ENCODE data around the gene ITGB1BP1. TPM values are rescaled to one million over a fixed set of nuclear protein-coding genes. Genes with fewer than 3 reads are reported as not detected.
A peak's percentile ranks its signal among the peaks of the same experiment; 100 is the strongest.

Gene ITGB1BP1
- total RNA-seq, 4 donors from 2014 or later, result 65.9 to 97.3 (median 89.0) TPM

GRCh38 chr2:9379391-9379755 lies 44.0 kb downstream of the ITGB1BP1 start:
- peak overlapping the region in 3 of 4 donors; percentile 51 to 94 (median 92) for H3K27ac ChIP-seq
- H3K36me3 ChIP-seq, result peaks cover 0 to 46% (median 0%) of the 10 kb centered on the region in 3 donors
- peaks cover 0 to 53% (median 15%) of the 10 kb centered on the region in 4 donors for H3K4me1 ChIP-seq
- H3K4me3 ChIP-seq, result no peak overlapping the region
- no peak for DNase-seq (ENCODE audit: low spot score in 2 of 2)
- no peaks in the 10 kb centered on the region for H3K9me3 ChIP-seq
- 95 to 98% methylated on average over 5 of the region's 5 CpGs for WGBS, 2 donors
- H3K27me3 ChIP-seq, result no peaks in the 10 kb centered on the region
- TF ChIP-seq EP300 (IDR thresholded peaks at IDR 0.05) (no peak), POLR2A (IDR thresholded peaks at IDR 0.05) (no peak), CTCF (IDR thresholded peaks at IDR 0.05) (no peak)

GRCh38 chr2:9378433-9379390 lies 44.6 kb downstream of the ITGB1BP1 start:
- peaks cover 0 to 53% (median 0%) of the 10 kb centered on the region in 3 donors for H3K36me3 ChIP-seq
- no peaks in the 10 kb centered on the region for H3K27me3 ChIP-seq
- no peak overlapping the region for H3K4me3 ChIP-seq
- TF ChIP-seq CTCF (IDR thresholded peaks at IDR 0.05) (no peak), EP300 (IDR thresholded peaks at IDR 0.05) (peak in 1 of 2 donors; percentile 40)
- peaks cover 0 to 53% (median 15%) of the 10 kb centered on the region in 4 donors for H3K4me1 ChIP-seq
- no peaks in the 10 kb centered on the region for H3K9me3 ChIP-seq
- WGBS, 2 donors, result 74 to 78% methylated on average over 25 to 29 of the region's 30 CpGs
- DNase-seq (ENCODE audit: low spot score in 2 of 2), result peak; percentile 65 to 76
- peak overlapping the region in 3 of 4 donors; percentile 51 to 94 (median 92) for H3K27ac ChIP-seq

- peak overlapping the region in 3 of 4 donors; percentile 48 to 94 (median 92) for H3K27ac ChIP-seq
- H3K4me1 ChIP-seq, result peaks cover 0 to 52% (median 15%) of the 10 kb centered on the region in 4 donors
- no peak for DNase-seq (ENCODE audit: low spot score in 2 of 2)
- H3K4me3 ChIP-seq, result no peak overlapping the region
- peaks cover 0 to 60% (median 0%) of the 10 kb centered on the region in 3 donors for H3K36me3 ChIP-seq
- no peak for TF ChIP-seq EP300 (IDR thresholded peaks at IDR 0.05)
- TF ChIP-seq POLR2A (IDR thresholded peaks at IDR 0.05), result no peak
- TF ChIP-seq CTCF (IDR thresholded peaks at IDR 0.05), result no peak
- H3K27me3 ChIP-seq, result no peaks in the 10 kb centered on the region
- WGBS, 2 donors, result 65 to 67% methylated on average over 9 of the region's 9 CpGs
- H3K9me3 ChIP-seq, result no peaks in the 10 kb centered on the region
These were observed 45.7 kb downstream of the ITGB1BP1 start for GRCh38 chr2:9377461-9378097.

- no peaks in the 10 kb centered on the region for H3K9me3 ChIP-seq
- peaks cover 0 to 67% (median 0%) of the 10 kb centered on the region in 3 donors for H3K36me3 ChIP-seq
- no peak overlapping the region for H3K4me3 ChIP-seq
- no peak for DNase-seq (ENCODE audit: low spot score in 2 of 2)
- TF ChIP-seq POLR2A (IDR thresholded peaks at IDR 0.05) (no peak), CTCF (IDR thresholded peaks at IDR 0.05) (no peak)
- WGBS, 2 donors, result 83% methylated on average over 4 of the region's 4 CpGs
- H3K4me1 ChIP-seq, result peaks cover 0 to 36% (median 11%) of the 10 kb centered on the region in 4 donors
- H3K27ac ChIP-seq, result peak overlapping the region in 2 of 4 donors; percentile 11 to 41
- no peaks in the 10 kb centered on the region for H3K27me3 ChIP-seq
These were observed 47.4 kb downstream of the ITGB1BP1 start for GRCh38 chr2:9375857-9376428.

Data from tibial nerve (tissue), 4 donors.